Measurements from ENCODE around the gene MACROH2A1.

DNA sequence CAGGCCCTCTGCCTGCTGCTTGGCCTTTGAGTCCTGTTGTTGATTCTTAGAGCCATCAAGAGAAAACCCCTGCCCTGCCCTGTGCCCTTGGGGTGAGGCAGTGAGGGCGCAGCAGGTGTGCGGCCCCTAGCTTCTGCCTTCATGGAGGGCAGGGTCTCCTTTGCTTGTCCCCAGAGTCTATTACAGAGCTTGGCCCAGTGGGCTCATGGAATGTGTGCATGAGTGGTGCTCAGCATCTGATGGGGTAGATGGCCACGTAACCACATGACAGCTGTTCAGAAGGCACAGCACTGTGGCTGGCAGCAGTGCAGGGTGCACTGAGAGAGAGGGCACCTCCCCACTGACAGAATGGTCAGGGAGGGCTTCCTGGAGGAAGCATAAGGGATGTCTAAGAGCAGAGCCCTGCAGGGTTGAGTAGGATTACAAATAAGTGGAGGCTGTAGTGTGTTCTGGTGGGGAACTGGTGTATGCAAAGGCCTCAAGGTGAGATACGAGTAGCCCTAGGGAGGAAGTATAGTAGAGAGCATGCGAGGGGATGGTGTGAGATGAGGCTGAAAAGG lies 70.8 kb downstream of the MACROH2A1 start:
- TF ChIP-seq POLR2AphosphoS5 (IDR thresholded peaks at IDR 0.05; ENCODE audit: low read depth) (no peak), EZH2 (IDR thresholded peaks at IDR 0.05; ENCODE audit: low read depth, unreplicated experiment) (no peak), EZH2phosphoT487 (IDR thresholded peaks at IDR 0.05; ENCODE audit: unreplicated experiment) (no peak), REST (IDR thresholded peaks at IDR 0.05; ENCODE audit: unreplicated experiment) (no peak), JUNB (IDR thresholded peaks at IDR 0.05; ENCODE audit: unreplicated experiment) (no peak), CREB1 (CRISPR knock-in tag; IDR thresholded peaks at IDR 0.05; ENCODE audit: low read depth) (no peak)
- TF ChIP-seq, protein P1, sequence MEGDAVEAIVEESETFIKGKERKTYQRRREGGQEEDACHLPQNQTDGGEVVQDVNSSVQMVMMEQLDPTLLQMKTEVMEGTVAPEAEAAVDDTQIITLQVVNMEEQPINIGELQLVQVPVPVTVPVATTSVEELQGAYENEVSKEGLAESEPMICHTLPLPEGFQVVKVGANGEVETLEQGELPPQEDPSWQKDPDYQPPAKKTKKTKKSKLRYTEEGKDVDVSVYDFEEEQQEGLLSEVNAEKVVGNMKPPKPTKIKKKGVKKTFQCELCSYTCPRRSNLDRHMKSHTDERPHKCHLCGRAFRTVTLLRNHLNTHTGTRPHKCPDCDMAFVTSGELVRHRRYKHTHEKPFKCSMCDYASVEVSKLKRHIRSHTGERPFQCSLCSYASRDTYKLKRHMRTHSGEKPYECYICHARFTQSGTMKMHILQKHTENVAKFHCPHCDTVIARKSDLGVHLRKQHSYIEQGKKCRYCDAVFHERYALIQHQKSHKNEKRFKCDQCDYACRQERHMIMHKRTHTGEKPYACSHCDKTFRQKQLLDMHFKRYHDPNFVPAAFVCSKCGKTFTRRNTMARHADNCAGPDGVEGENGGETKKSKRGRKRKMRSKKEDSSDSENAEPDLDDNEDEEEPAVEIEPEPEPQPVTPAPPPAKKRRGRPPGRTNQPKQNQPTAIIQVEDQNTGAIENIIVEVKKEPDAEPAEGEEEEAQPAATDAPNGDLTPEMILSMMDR (conservative IDR thresholded peaks at IDR 0.05; ENCODE audit: low read depth in 2 of 2), result no peak

Measured in GM23338 (cell line).